Sigmoid colon (tissue), 7 donors: Measurements from ENCODE around the gene HPS1. TPM values are rescaled to one million over a fixed set of nuclear protein-coding genes. Genes with fewer than 3 reads are reported as not detected.

ENCODE experiments used
- DNase-seq: peaks from one replicate; pipeline ENCODE4 v3.0.0-alpha.2; 2019
- H3K27ac ChIP-seq, 4 donors: fragments of 200-600 bp; sonication (generic); one replicate each; pipeline ENCODE4 v1.5.1; 2016 to 2019; ENCODE audit warnings: mild to moderate bottlenecking in 1 of 4
- H3K27me3 ChIP-seq, 3 donors: fragments of 200-600 bp; sonication (generic); one replicate each; pipeline ENCODE4 v1.5.1; 2019; ENCODE audit warnings: mild to moderate bottlenecking in 1 of 3
- H3K36me3 ChIP-seq, 4 donors: fragments of 200-600 bp; sonication (generic); one replicate each; pipeline ENCODE4 v1.5.1; 2016 to 2019
- H3K4me1 ChIP-seq, 4 donors: fragments of 200-600 bp; sonication (generic); one replicate each; pipeline ENCODE4 v1.5.1; 2017 to 2019
- H3K4me3 ChIP-seq, 4 donors: fragments of 200-600 bp; sonication (generic); one replicate each; pipeline ENCODE4 v1.5.1; 2017 to 2019; ENCODE audit warnings: mild to moderate bottlenecking in 2 of 4, moderate library complexity in 1 of 4
- H3K9me3 ChIP-seq, 4 donors: fragments of 200-600 bp in 3 of 4; sonication (generic) in 3 of 4; one replicate each; pipeline versions ENCODE4 v1.5.1 to v1.6.1; 2013 to 2019
- CTCF ChIP-seq, 4 experiments: fragments of 450-650 bp in 3 of 4; fragments of 200-600 bp in 1 of 4; IDR thresholded peaks; one replicate each; pipeline ENCODE4 v1.5.1; 2016 to 2019; ENCODE audit warnings: antibody characterized with exemption in 4 of 4, mild to moderate bottlenecking in 3 of 4, moderate library complexity in 2 of 4
- EP300 ChIP-seq, 4 donors: sonication (generic); formaldehyde crosslinking; IDR thresholded peaks; one replicate each; pipeline ENCODE4 v1.6.1; 2017; ENCODE audit warnings: antibody characterized with exemption in 4 of 4
- POLR2A ChIP-seq, 2 donors: fragments of 450-650 bp; IDR thresholded peaks; one replicate each; pipeline ENCODE4 v1.6.1; 2016; ENCODE audit warnings: antibody characterized with exemption in 2 of 2, mild to moderate bottlenecking in 2 of 2, moderate library complexity in 2 of 2
- POLR2AphosphoS5 ChIP-seq, 4 donors: sonication (generic); formaldehyde crosslinking; IDR thresholded peaks; one replicate each; pipeline ENCODE4 v1.6.1; 2017; ENCODE audit warnings: antibody characterized with exemption in 4 of 4
- WGBS, 2 donors: extraction: QIAGEN DNeasy Blood & Tissue Kit; methylation state at CpG; one replicate each; pipeline ENCODE4 v1.1.7; 2013; 5-methylcytosine and 5-hydroxymethylcytosine counted together
- intact Hi-C: fragments of 100-400 bp; cut with DNase I; formaldehyde crosslinking; loops from one replicate; pipeline ENCODE4 v1.15.1; 2023
- polyA plus RNA-seq, 3 donors: library from polyadenylated mRNA; stranded (reverse); fragments of 200-250 nt; gene quantifications; one replicate each; pipeline ENCODE4 v1.2.3, GENCODE V29; 2013
- total RNA-seq, 4 donors: library from RNA; depleted of rRNA; stranded (reverse); fragments of >200 nt; gene quantifications; one replicate each; pipeline ENCODE4 v1.1.0, GENCODE V29; 2016
- donor health status: healthy with polysubstance abuse.
- donor health status: Bipolar disorder and iron deficiency.
- donor health status: healthy.

HPS1 gene
- total and polyA plus RNA-seq, 7 donors: 44.7 to 93.1 (median 70.7) TPM

- no peaks in the 10 kb centered on the region for H3K9me3 ChIP-seq
- no peak for DNase-seq
- TF ChIP-seq CTCF (IDR thresholded peaks at IDR 0.05): no peak
- TF ChIP-seq EP300 (IDR thresholded peaks at IDR 0.05): no peak
- no peak for TF ChIP-seq POLR2A (IDR thresholded peaks at IDR 0.05)
- TF ChIP-seq POLR2AphosphoS5 (IDR thresholded peaks at IDR 0.05): no peak
- no peak overlapping the region for H3K4me3 ChIP-seq
- intact Hi-C loops: no loop called here
- peaks cover 1 to 33% (median 4%) of the 10 kb centered on the region in 4 donors for H3K36me3 ChIP-seq
- 61 to 85% methylated on average over 7 of the region's 7 CpGs for WGBS, 2 donors
- no peaks in the 10 kb centered on the region for H3K27me3 ChIP-seq
- no peak overlapping the region for H3K27ac ChIP-seq
- no peaks in the 10 kb centered on the region for H3K4me1 ChIP-seq
Observed at GRCh38 chr10:98391065-98391464, 55.7 kb downstream of the HPS1 start.

- TF ChIP-seq POLR2A (IDR thresholded peaks at IDR 0.05) (no peak), EP300 (IDR thresholded peaks at IDR 0.05) (no peak)
- no peak for DNase-seq
- no peaks in the 10 kb centered on the region for H3K27me3 ChIP-seq
- H3K36me3 ChIP-seq: peaks cover 0 to 32% (median 2%) of the 10 kb centered on the region in 4 donors
- no peaks in the 10 kb centered on the region for H3K4me1 ChIP-seq
- intact Hi-C loops: no loop called here
- H3K9me3 ChIP-seq: no peaks in the 10 kb centered on the region
- no peak overlapping the region for H3K4me3 ChIP-seq
- WGBS, 2 donors: 93 to 95% methylated on average over 4 of the region's 4 CpGs
- no peak overlapping the region for H3K27ac ChIP-seq
Observed at GRCh38 chr10:98390406-98390805, 56.3 kb downstream of the HPS1 start.

GRCh38 chr10:98389398-98389797 is 57.3 kb downstream of the HPS1 start:
- no peak for DNase-seq
- intact Hi-C loops: no loop called here
- no peak overlapping the region for H3K27ac ChIP-seq
- peaks cover 0 to 32% (median 2%) of the 10 kb centered on the region in 4 donors for H3K36me3 ChIP-seq
- WGBS, 2 donors: 88 to 90% methylated on average over 6 of the region's 6 CpGs
- no peaks in the 10 kb centered on the region for H3K27me3 ChIP-seq
- no peak overlapping the region for H3K4me3 ChIP-seq
- TF ChIP-seq CTCF (IDR thresholded peaks at IDR 0.05): no peak
- no peaks in the 10 kb centered on the region for H3K9me3 ChIP-seq
- H3K4me1 ChIP-seq: no peaks in the 10 kb centered on the region

DNA sequence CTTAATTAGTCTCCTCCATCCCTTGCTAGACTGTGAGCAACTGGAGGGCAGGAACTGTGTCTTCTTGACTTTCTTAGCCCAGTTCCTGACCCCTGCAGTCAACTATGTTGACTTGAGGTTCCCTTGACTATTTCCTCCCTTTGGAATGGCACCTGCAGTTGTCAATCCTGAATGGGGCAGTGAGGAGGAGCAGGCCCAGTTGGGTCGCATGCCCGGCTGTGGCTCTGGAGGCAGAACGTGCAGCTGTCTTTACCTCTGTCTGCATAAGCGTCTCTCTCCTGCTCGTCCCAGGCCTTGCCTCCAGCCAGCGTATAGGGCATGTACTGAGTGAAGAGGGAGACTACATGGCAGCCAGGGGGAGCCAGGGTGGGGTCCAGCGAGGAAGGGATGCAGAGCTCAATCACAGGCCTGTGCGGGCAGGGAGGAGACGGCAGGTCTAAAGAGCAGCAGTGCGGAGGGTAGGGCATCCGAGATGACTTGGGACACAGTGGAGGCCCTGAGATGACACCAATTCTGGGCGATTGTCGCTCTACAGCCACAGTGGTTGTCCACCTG is 58.6 kb downstream of the HPS1 start:
- intact Hi-C loops: no loop called here
- Histone ChIP-seq H3K36me3 (peaks cover 0 to 38% (median 2%) of the 10 kb centered on the region in 4 donors), H3K4me1 (no peaks in the 10 kb centered on the region), H3K27me3 (no peaks in the 10 kb centered on the region), H3K9me3 (no peaks in the 10 kb centered on the region), H3K4me3 (no peak overlapping the region), H3K27ac (no peak overlapping the region)
- TF ChIP-seq EP300 (IDR thresholded peaks at IDR 0.05) (no peak), POLR2AphosphoS5 (IDR thresholded peaks at IDR 0.05) (no peak), POLR2A (IDR thresholded peaks at IDR 0.05) (no peak), CTCF (IDR thresholded peaks at IDR 0.05) (no peak)
- 93 to 95% methylated on average over 13 of the region's 13 CpGs for WGBS, 2 donors
- no peak for DNase-seq

GRCh38 chr10:98384531-98385133 is 62.1 kb downstream of the HPS1 start:
- Histone ChIP-seq H3K36me3 (peaks cover 0 to 37% (median 4%) of the 10 kb centered on the region in 4 donors), H3K4me3 (no peak overlapping the region), H3K27me3 (no peaks in the 10 kb centered on the region), H3K4me1 (no peaks in the 10 kb centered on the region), H3K27ac (no peak overlapping the region), H3K9me3 (no peaks in the 10 kb centered on the region)
- WGBS, 2 donors: 91 to 95% methylated on average over 9 of the region's 9 CpGs
- no peak for DNase-seq
- TF ChIP-seq POLR2AphosphoS5 (IDR thresholded peaks at IDR 0.05): no peak
- no peak for TF ChIP-seq EP300 (IDR thresholded peaks at IDR 0.05)
- no peak for TF ChIP-seq CTCF (IDR thresholded peaks at IDR 0.05)
- no peak for TF ChIP-seq POLR2A (IDR thresholded peaks at IDR 0.05)
- intact Hi-C loops: no loop called here
